PC-3 (cell line): ENCODE data around the gene KCNJ10. TPM values are rescaled to one million over a fixed set of nuclear protein-coding genes. Genes with fewer than 3 reads are reported as not detected.

Experiments
- ATAC-seq: fragments of 200-7000 bp; cut with Tn5 transposase; 2 replicates; pipeline ENCODE4 v1.9.1; 2020; ENCODE audit warnings: mild to moderate bottlenecking, moderate library complexity
- BruUV-seq: library from RNA; stranded (reverse); fragments of 400-500 nt; replicated peaks from 2 replicates; lab custom pipeline; 2021; lab: Mats Ljungman, UMichigan
- CTCF ChIA-PET: fragments of 300-600 bp; sonication (Branson Sonifier 250); formaldehyde crosslinking; loops from one replicate; lab custom pipeline; 2022; ENCODE audit warnings: antibody characterized with exemption; lab: Charles Lee
- POLR2A ChIA-PET: fragments of 300-600 bp; sonication (Branson Sonifier 250); formaldehyde crosslinking; loops from one replicate; lab custom pipeline; 2022; ENCODE audit warnings: antibody characterized with exemption; ENCODE audit not compliant: unreplicated experiment; lab: Charles Lee
- DNase-seq: peaks from one replicate; pipeline ENCODE4 v3.0.0-alpha.2; 2015
- H2AFZ ChIP-seq: fragments of 300-600 bp; sonication (generic); 2 replicates; pipeline ENCODE4 v1.6.0; 2016; ENCODE audit warnings: antibody characterized with exemption, low read length
- H3F3A ChIP-seq: fragments of 300-600 bp; sonication (generic); one replicate; pipeline ENCODE4 v1.6.0; 2017; ENCODE audit warnings: antibody characterized with exemption, low read length, control low read depth, mild to moderate bottlenecking; ENCODE audit not compliant: unreplicated experiment
- H3K27ac ChIP-seq: fragments of 300-600 bp; sonication (generic); 2 replicates; pipeline ENCODE4 v1.5.1; 2016; ENCODE audit warnings: mild to moderate bottlenecking, low read length
- H3K27me3 ChIP-seq: fragments of 300-600 bp; sonication (generic); 2 replicates; pipeline ENCODE4 v1.6.1; 2016; ENCODE audit warnings: low read length, mixed read lengths
- H3K36me3 ChIP-seq: fragments of 300-600 bp; sonication (generic); 2 replicates; pipeline ENCODE4 v1.6.1; 2016; ENCODE audit warnings: low read depth, mixed run types, low read length, mixed read lengths
- H3K4me1 ChIP-seq: fragments of 300-600 bp; sonication (generic); 2 replicates; pipeline ENCODE4 v1.5.1; 2016; ENCODE audit warnings: low read length; ENCODE audit not compliant: insufficient read depth
- H3K4me2 ChIP-seq: fragments of 300-600 bp; sonication (generic); 2 replicates; pipeline ENCODE4 v1.6.0; 2016; ENCODE audit warnings: low read length
- H3K4me3 ChIP-seq: fragments of 300-600 bp; sonication (generic); 2 replicates; pipeline ENCODE4 v1.5.1; 2016; ENCODE audit warnings: mild to moderate bottlenecking, low read length, mixed read lengths
- H3K79me2 ChIP-seq: fragments of 300-600 bp; sonication (generic); 2 replicates; pipeline ENCODE4 v1.6.1; 2017; ENCODE audit warnings: low read length, mixed read lengths
- H3K9ac ChIP-seq: fragments of 300-600 bp; sonication (generic); 2 replicates; pipeline ENCODE4 v1.6.0; 2016; ENCODE audit warnings: mild to moderate bottlenecking, low read length
- H3K9me2 ChIP-seq: fragments of 300-600 bp; sonication (generic); replicated peaks from 2 replicates; pipeline ENCODE4 v1.6.1; 2016; ENCODE audit warnings: mixed run types, low read length, mixed read lengths
- H3K9me3 ChIP-seq: fragments of 300-600 bp; sonication (generic); 2 replicates; pipeline ENCODE4 v1.6.1; 2016; ENCODE audit warnings: low read length, mixed read lengths
- H4K20me1 ChIP-seq: fragments of 300-600 bp; sonication (generic); 2 replicates; pipeline ENCODE4 v1.6.1; 2016; ENCODE audit warnings: low read length, mixed read lengths
- EZH2 ChIP-seq: fragments of 300-600 bp; sonication (generic); IDR thresholded peaks from one replicate; pipeline ENCODE4 v1.6.1; 2017; ENCODE audit warnings: antibody characterized with exemption, mild to moderate bottlenecking, low read length; ENCODE audit not compliant: unreplicated experiment
- EZH2phosphoT487 ChIP-seq: fragments of 300-600 bp; sonication (generic); IDR thresholded peaks from 2 replicates; pipeline ENCODE4 v1.6.1; 2018; ENCODE audit warnings: mild to moderate bottlenecking, antibody characterized with exemption, low read length, borderline replicate concordance
- intact Hi-C: fragments of 100-400 bp; cut with micrococcal nuclease; formaldehyde crosslinking; loops from 2 replicates; pipeline ENCODE4 v1.9.0; 2023
- total RNA-seq: library from RNA; depleted of rRNA; stranded (reverse); fragments of >200 nt; gene quantifications from 2 replicates; pipeline ENCODE4 v1.2.3, GENCODE V29; 2014
- TF ChIP-seq, protein P1 (sequence below): fragments of 300-600 bp; sonication (generic); conservative IDR thresholded peaks from 2 replicates; pipeline ENCODE4 v1.5.1; 2017; ENCODE audit warnings: antibody characterized with exemption, low read depth, mild to moderate bottlenecking, low read length

Gene KCNJ10
- total RNA-seq, 1 experiment from 2014 or later, result 0.15 TPM

DNA sequence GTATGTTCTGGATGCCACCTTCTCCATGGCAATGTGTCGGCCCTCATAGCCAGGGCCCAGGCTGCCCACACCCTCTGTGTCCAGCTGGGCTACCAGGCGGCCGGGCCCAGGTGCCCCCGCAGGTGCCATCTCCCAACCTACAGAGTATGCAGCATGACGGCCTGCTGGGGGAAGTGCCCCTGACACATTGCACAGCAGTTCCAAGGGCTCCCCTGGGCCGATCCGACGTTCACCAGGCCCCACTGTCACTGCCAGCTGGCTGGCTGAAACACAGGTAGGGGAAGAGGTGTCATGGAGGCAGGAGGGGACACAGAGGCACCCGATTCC is 23.1 kb upstream of the KCNJ10 start:
- H2AFZ ChIP-seq, result no peak overlapping the region
- H3K27me3 ChIP-seq, result no peaks in the 10 kb centered on the region
- DNase-seq, result no peak
- H3K9me2 ChIP-seq, result no peaks in the 10 kb centered on the region
- H4K20me1 ChIP-seq, result no peaks in the 10 kb centered on the region
- no peaks in the 10 kb centered on the region for H3F3A ChIP-seq
- H3K4me2 ChIP-seq, result no peak overlapping the region
- TF ChIP-seq EZH2 (no peak), EZH2phosphoT487 (no peak)
- TF ChIP-seq, protein P1, sequence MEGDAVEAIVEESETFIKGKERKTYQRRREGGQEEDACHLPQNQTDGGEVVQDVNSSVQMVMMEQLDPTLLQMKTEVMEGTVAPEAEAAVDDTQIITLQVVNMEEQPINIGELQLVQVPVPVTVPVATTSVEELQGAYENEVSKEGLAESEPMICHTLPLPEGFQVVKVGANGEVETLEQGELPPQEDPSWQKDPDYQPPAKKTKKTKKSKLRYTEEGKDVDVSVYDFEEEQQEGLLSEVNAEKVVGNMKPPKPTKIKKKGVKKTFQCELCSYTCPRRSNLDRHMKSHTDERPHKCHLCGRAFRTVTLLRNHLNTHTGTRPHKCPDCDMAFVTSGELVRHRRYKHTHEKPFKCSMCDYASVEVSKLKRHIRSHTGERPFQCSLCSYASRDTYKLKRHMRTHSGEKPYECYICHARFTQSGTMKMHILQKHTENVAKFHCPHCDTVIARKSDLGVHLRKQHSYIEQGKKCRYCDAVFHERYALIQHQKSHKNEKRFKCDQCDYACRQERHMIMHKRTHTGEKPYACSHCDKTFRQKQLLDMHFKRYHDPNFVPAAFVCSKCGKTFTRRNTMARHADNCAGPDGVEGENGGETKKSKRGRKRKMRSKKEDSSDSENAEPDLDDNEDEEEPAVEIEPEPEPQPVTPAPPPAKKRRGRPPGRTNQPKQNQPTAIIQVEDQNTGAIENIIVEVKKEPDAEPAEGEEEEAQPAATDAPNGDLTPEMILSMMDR, result no peak
- ATAC-seq, result no peak
- CTCF ChIA-PET, result no interaction called here
- H3K79me2 ChIP-seq, result 0 out of 2 replicates have a peak, but pooled peaks cover 7% of the 10 kb centered on the region
- peaks cover 19% of the 10 kb centered on the region for H3K4me1 ChIP-seq
- intact Hi-C loops, result no loop called here
- H3K36me3 ChIP-seq, result no peaks in the 10 kb centered on the region
- no peak overlapping the region for H3K27ac ChIP-seq
- no TSS peak for BruUV-seq
- POLR2A ChIA-PET, result no interaction called here
- no peak overlapping the region for H3K9ac ChIP-seq
- H3K9me3 ChIP-seq, result no peaks in the 10 kb centered on the region
- H3K4me3 ChIP-seq, result no peak overlapping the region

DNA sequence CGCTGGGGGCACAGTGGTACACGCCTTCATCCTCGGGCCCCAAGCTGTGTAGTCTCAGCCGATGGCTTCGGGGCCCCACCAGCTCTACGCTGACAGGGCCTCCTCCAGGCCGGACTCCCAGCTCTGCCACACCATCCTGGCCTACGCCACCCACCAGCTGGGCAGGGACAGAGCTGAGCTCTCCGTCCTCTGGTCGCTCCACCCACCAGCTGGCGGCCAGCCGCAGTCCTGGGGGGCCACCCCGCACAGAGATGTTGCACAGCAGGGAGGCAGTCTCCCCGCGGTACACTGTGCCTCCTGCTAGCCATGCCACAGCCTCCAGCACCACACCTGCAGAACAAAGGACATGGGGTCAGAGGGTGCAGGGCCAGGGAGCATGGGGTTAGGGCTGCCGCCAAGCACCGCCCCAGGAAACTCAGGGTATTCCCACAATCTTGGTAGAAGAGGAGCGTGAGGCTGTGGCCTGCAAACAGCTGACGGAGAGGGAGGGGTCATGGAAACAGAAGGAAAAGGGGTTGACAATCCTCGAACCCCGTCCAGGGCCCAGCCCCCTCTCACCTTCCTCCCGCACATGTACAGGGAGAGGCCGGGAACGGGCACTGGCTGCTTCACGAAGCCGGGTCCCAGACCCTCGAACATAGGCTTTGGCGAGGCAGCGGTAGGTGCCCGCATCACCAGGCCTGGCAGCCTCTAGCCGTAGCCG is 22.6 kb upstream of the KCNJ10 start:
- Histone ChIP-seq H3K4me3 (no peak overlapping the region), H3F3A (no peaks in the 10 kb centered on the region), H3K27ac (no peak overlapping the region), H4K20me1 (no peaks in the 10 kb centered on the region), H3K27me3 (no peaks in the 10 kb centered on the region), H3K9me2 (no peaks in the 10 kb centered on the region), H3K9ac (no peak overlapping the region), H3K4me1 (peaks cover 14% of the 10 kb centered on the region), H3K9me3 (no peaks in the 10 kb centered on the region), H2AFZ (no peak overlapping the region), H3K4me2 (no peak overlapping the region), H3K36me3 (no peaks in the 10 kb centered on the region), H3K79me2 (0 out of 2 replicates have a peak, but pooled peaks cover 5% of the 10 kb centered on the region)
- no peak for TF ChIP-seq EZH2phosphoT487
- no peak for TF ChIP-seq EZH2
- TF ChIP-seq, protein P1, result no peak
- ChIA-PET CTCF (no interaction called here), POLR2A (no interaction called here)
- DNase-seq (no peak), ATAC-seq (no peak)
- no TSS peak for BruUV-seq
- intact Hi-C loops, result no loop called here

DNA sequence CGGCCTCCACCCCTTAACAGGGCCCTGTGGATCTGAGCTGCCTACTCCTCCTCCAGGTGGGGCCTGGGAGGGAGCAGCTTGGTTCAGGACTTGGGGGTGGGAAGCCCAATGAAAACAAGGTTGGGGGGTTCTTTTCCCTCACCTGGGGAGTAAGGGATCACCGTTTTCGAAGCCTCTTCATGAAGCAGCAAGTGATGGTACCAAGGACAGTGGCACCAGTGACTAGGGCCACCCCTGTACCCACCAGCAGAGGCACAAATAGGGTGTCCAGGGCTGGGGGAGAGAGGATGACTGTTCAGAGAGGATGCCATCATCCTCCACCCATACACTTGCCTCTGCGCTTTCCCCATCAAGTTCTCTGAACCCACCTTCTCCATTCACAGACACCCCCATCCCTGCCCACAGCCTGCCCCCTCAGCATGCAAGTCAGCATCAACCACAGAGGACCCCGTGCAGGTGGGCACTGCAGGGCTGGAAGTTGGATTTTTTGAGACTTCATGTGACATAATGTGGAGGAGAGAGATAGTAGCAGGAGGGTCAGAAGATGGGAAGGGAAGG is 21.8 kb upstream of the KCNJ10 start:
- Histone ChIP-seq H3K27ac (no peak overlapping the region), H3K4me3 (no peak overlapping the region), H3K9me2 (no peaks in the 10 kb centered on the region), H3K36me3 (no peaks in the 10 kb centered on the region), H3K4me1 (peaks cover 7% of the 10 kb centered on the region), H4K20me1 (no peaks in the 10 kb centered on the region), H3K9me3 (no peaks in the 10 kb centered on the region), H3K9ac (no peak overlapping the region), H3K79me2 (no peaks in the 10 kb centered on the region), H3K27me3 (no peaks in the 10 kb centered on the region), H3K4me2 (no peak overlapping the region), H2AFZ (no peak overlapping the region), H3F3A (no peaks in the 10 kb centered on the region)
- DNase-seq (no peak), ATAC-seq (no peak)
- TF ChIP-seq EZH2 (no peak), EZH2phosphoT487 (no peak)
- TF ChIP-seq, protein P1, result no peak
- CTCF ChIA-PET, result no interaction called here
- intact Hi-C loops, result no loop called here
- POLR2A ChIA-PET, result no interaction called here
- BruUV-seq, result no TSS peak
